Neural progenitor cell (in vitro differentiated cells): ENCODE results near the gene C17orf113.

Experiments
- EZH2 ChIP-seq: fragments of 200-600 bp; sonication (generic); IDR thresholded peaks from 2 replicates; pipeline ENCODE4 v1.6.1; 2017; ENCODE audit warnings: antibody characterized with exemption, mild to moderate bottlenecking, moderate library complexity
- EZH2phosphoT487 ChIP-seq: fragments of 200-600 bp; sonication (generic); IDR thresholded peaks from 2 replicates; pipeline ENCODE4 v1.6.1; 2017; ENCODE audit warnings: antibody characterized with exemption
- TF ChIP-seq, protein P1 (sequence below): fragments of 200-600 bp; sonication (generic); IDR thresholded peaks from 2 replicates; pipeline ENCODE4 v1.5.1; 2017; ENCODE audit warnings: antibody characterized with exemption, mild to moderate bottlenecking

DNA sequence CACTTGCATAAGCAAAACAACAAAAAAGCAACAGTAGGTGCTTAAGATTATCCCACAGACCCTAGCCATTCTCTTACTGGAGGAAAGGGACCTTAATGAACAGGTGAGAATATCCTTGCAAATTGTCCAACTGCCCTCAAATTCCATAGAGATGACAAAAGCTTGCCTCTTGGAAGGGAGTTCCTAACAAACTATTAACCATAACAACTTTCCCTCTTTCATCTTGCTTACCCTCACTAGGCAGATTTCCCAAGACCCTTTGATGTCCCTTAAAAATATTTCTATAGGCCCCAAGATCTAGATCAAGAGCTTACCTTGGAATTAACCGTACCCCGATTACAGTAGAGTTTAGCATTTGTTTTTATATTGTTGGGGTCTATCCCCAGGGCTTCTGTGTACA, 62.0 kb downstream of the C17orf113 start:
- TF ChIP-seq, protein P1, sequence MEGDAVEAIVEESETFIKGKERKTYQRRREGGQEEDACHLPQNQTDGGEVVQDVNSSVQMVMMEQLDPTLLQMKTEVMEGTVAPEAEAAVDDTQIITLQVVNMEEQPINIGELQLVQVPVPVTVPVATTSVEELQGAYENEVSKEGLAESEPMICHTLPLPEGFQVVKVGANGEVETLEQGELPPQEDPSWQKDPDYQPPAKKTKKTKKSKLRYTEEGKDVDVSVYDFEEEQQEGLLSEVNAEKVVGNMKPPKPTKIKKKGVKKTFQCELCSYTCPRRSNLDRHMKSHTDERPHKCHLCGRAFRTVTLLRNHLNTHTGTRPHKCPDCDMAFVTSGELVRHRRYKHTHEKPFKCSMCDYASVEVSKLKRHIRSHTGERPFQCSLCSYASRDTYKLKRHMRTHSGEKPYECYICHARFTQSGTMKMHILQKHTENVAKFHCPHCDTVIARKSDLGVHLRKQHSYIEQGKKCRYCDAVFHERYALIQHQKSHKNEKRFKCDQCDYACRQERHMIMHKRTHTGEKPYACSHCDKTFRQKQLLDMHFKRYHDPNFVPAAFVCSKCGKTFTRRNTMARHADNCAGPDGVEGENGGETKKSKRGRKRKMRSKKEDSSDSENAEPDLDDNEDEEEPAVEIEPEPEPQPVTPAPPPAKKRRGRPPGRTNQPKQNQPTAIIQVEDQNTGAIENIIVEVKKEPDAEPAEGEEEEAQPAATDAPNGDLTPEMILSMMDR = no peak
- TF ChIP-seq EZH2phosphoT487 (no peak), EZH2 (no peak)
